GM12875 (cell line): ENCODE results near the gene TAB3.

Experiments used
- H3K4me3 ChIP-seq: one replicate; pipeline ENCODE4 v1.5.1; 2011; ENCODE audit warnings: low read depth, low read length, control low read depth
- CTCF ChIP-seq: IDR thresholded peaks from 2 replicates; pipeline ENCODE4 v1.5.1; 2011; ENCODE audit warnings: low read depth, mild to moderate bottlenecking, control low read depth, inconsistent platforms, low read length, moderate library complexity, borderline replicate concordance; ENCODE audit not compliant: insufficient read depth

TAB3 gene

GRCh38 chrX:30918480-30918879 lies 29.4 kb upstream of the TAB3 start:
- no peak overlapping the region for H3K4me3 ChIP-seq
- TF ChIP-seq CTCF: no peak

GRCh38 chrX:30913492-30913891 lies 24.4 kb upstream of the TAB3 start:
- no peak overlapping the region for H3K4me3 ChIP-seq
- TF ChIP-seq CTCF: no peak

- TF ChIP-seq CTCF: no peak
- no peak overlapping the region for H3K4me3 ChIP-seq
Measured at GRCh38 chrX:30910124-30910860, 21.2 kb upstream of the TAB3 start.

GRCh38 chrX:30906726-30907125 lies 17.7 kb upstream of the TAB3 start:
- TF ChIP-seq CTCF: no peak
- H3K4me3 ChIP-seq: no peak overlapping the region

GRCh38 chrX:30905321-30905720 lies 16.3 kb upstream of the TAB3 start:
- H3K4me3 ChIP-seq: no peak overlapping the region
- TF ChIP-seq CTCF: no peak

GRCh38 chrX:30904632-30905031 lies 15.6 kb upstream of the TAB3 start:
- no peak for TF ChIP-seq CTCF
- H3K4me3 ChIP-seq: no peak overlapping the region

GRCh38 chrX:30904186-30904585 lies 15.1 kb upstream of the TAB3 start:
- TF ChIP-seq CTCF: no peak

More at GRCh38 chrX:30904186-30904585, 15.1 kb upstream of the TAB3 start:
- no peak overlapping the region for H3K4me3 ChIP-seq
